Measurements from ENCODE around the gene RUNX1.

Gene RUNX1

DNA sequence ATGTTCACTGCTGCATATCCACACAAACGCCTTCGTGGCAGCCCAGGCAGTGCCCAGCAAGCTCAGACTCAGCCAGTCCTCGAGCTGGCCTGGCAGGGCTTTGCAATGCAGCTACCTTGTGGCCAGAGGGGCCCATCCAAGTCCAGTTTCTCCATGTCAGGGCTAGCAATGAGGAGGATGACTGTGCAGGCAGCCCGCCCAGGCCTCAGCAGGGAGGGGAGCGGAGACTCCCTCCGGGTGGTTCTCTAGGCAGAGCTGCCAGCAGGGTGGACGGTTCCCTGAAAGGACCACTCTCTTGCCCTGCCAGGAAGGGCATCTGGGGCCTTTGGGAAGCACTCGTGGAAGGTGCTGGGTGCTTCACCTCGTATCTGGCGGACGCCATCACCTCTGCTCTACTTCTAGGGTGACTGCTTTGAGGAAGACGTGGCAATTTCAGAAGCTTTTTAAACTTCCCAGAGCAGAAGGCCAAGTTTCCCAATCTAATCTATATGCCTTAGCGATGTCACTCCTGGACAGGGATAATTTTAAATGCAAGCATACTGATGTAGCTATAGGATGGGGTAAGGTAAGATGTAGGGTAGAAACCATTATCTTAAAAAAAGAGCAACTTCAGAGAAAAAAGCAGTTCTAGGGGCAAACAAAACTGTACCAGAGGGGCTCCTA, 56.2 kb downstream of the RUNX1 start:
- DNase-seq (ENCODE audit: low spot score), result no peak

- no peak for DNase-seq (ENCODE audit: low spot score)
Observed at GRCh38 chr21:34992180-34992579, 56.9 kb downstream of the RUNX1 start.

DNA sequence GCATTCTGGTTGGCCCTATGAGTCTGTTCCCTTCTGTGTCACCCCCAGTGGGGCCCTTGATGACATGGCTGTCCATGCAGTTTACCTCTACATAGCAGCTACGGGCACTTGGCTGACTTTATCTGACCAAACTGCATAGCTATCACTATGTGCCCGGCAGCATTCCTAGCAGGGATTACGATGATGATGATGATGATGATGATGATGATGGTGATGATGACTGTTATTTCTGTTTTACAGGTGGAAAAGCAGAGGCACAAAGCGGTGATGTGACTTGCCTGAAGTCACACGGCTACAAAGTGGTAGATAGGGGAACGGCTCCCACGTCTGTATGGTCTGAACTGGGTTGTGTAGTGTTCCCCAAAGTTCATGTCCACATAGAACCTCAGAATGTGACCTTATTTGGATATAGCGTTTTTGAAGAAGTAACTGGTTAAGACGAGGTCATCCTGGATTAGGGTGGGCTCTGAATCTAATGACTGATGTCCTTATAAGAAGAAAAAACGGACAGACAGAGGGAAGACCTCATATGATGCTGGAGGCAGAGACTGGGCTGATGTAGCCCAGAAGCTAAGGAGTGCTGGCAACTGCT, 57.6 kb downstream of the RUNX1 start:
- DNase-seq (ENCODE audit: low spot score), result no peak

GRCh38 chr21:34990842-34991241, 58.3 kb downstream of the RUNX1 start:
- DNase-seq (ENCODE audit: low spot score), result no peak

DNA sequence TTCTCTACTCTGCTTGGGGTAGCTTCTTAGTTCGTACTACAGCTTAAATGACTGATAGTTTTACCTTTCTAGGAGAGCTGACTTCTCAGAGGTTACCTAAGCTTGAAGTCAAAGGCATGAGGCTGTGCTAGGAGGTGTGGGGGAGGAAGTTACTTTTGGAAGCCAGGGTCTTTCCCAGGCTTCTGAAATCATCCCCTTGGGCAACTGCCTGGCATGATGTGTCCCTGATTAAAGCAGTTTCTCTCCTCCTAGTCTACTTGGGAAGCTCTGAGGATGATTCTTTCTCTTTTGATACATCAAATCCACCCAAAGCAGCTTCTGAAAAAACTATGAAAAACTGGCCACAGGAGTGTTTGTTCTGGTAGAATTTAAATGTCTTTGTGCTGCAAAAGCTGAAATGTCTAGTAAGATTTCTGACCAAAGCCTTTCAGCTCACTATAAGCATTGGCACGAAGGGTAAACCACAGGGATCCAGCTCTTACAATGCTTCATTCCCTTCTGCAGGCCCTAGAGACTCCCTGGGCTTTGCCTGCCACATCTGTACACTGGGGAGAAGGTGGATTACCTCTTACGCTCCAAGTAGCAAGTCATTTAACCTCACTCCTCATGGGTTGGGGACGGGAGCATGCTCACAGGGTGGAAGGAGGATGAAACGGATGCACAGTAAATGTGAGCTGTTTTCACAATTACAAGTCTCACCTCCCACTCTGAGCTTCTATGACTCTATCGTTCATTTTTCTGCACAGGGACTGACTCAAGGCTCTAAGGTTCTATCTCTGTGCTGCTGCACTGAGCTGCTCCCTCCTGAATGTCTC, 59.6 kb downstream of the RUNX1 start:
- no peak for DNase-seq (ENCODE audit: low spot score)

GRCh38 chr21:34988625-34989024, 60.5 kb downstream of the RUNX1 start:
- no peak for DNase-seq (ENCODE audit: low spot score)

DNA sequence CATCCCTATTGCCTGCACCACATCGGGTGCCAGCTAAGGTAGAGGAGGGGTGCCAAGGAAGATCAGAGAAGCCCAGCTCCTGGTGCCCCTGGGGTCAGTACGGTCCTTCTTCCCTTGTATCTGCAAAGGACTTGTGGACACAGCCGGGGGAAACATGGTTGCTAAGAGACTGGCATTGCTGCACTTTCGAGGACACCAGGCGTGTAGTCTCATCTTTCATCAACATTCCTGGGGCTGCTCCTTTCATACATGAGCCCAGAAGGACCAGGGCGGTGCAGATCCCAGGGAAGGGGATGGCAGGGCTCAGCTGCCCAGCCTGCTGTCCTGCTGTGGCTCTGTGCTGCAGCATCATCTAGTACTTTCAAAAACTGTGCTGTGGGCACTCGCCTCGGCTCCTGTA, 61.0 kb downstream of the RUNX1 start:
- no peak for DNase-seq (ENCODE audit: low spot score)

DNA sequence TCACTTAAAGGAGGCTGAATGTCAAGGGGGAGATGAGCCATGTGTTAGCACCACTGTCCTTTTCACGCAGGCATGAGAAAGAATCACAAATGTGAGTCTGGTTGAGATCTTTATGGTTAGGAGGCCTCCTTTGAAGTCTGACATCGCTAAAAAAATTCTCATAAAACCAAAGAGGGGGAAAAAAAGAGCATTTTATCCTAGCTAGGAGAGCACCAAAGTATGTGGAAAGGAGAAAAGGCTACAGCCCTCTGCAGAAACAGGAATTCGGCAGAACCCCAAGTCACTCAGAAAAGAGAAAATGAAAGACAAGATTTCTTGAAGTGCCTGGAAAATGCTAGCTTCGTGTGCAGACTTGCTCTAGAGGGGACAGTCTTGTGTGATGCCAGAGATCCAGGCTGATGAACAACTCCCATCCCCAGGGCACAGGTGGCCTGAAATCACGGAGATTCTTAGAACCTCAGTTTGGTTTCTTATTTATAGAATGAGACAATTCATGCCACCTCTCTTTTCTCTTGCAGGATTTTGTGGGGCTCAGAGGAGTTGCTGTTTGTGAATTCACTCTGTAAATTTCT, 61.5 kb downstream of the RUNX1 start:
- DNase-seq (ENCODE audit: low spot score), result no peak

DNA sequence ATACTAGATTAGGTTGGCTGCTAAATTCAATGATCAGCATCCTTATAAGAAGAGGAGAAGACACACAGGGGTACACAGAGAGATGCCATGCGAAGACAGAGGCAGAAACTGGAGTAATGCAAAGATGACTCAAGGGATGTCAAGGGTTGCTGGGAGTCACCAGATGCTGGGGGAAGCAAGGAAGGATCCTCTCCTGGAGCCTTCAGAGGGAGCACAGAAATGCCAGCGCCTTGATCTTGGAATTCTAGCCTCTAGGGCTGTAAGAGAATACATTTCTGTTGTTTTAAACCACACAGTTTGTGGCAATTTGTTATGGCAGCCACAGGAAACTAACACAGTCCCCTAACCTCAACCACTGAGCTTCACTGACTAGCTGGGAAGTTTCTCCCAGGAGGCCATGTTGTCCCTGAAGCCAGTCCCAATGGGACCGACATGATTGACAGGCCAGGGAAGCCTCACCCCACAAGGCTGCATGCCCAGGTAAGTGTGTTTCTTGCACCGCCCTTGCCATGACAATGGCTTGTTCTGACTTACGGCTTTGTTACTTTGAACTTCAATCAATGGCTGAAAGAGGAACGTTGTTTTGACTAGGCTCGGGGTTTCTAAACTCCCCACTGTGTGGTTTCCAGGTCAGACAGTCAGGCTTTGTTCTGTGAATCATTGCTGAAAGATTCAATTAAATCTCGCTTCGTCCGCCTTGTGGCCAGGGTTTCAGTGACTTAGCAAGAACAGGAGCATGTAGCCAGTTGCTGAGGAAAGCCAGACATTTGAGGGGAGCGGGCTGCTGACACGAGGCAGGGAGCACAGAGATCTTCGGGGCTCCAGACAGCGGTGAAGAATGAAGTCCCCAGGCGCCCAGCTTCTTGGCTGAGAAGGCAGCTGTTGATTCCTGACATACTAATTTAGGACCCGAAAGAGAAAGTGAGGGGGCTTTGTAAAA, 62.3 kb downstream of the RUNX1 start:
- DNase-seq (ENCODE audit: low spot score), result no peak

GRCh38 chr21:34984356-34985058, 64.6 kb downstream of the RUNX1 start:
- no peak for DNase-seq (ENCODE audit: low spot score)

DNA sequence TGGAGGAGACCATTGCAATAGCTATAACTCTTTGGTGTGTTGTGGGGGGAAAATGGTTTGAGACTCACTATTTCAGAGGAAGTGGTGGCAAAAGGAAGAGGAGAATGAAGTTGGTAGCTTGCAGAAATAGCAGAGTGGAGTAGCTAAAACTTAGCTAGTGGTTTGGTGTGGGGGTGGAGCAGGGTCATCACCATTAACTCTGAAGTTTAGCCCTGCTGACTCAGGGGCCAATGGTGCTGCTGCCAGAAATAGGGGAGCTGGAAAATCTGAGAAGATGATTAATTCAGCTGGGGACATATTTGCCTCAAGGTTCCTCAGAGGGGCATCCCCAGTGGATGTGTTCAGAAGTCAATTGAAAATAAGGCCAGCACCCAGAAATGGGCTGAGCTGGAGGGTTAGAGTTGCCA, 65.4 kb downstream of the RUNX1 start:
- no peak for DNase-seq (ENCODE audit: low spot score)

DNA sequence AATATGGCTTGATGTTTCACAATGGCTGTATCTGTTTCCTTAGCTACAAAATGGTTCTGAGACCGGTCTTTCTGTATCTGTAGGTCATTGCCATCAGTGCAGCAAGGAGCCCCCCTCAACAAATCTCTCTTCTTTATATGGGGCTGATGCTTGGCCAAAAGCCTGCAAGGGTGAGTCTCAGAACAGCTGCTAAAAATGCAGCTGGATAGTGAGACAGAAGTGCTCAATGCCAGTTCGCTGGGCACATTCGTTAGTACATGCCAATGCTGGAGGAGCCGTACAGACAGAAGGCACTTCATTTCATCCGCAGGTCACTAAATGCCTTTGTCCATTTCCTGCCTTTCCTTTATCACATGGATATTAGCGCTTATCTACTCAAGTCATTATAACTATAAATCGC, 67.3 kb downstream of the RUNX1 start:
- DNase-seq (ENCODE audit: low spot score), result no peak

DNA sequence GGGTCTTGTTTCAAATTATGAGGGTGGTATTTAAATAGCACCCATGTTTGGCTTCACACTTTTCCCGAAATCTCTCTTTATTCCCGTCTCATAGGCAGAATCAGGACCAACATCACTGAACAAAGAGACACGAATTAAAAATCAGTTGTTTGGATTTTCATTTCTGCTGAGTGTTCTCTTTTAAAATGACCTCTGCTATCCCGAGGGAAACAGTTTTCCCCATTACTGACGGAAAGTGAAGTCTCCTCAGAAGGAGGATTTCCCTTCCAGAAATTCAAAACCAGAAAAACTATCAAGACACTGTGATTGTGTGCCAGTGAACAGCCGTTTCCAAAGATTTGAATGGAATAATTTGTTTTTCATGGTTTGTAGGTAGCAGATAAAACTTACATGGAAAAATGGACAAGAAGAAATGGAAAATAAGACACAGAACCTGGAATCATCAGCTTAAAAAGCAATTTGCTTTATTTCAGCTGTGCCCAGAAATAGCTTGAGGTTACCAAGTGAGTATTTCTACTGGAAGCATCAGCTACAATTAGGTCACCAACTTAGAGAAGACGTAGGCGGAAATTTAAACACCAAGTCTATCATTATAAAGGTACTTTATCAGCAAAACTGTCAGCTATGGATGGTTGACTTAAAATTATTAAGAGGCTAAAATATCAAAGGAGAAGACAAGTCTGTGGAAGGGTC, 68.5 kb downstream of the RUNX1 start:
- no peak for DNase-seq (ENCODE audit: low spot score)

DNA sequence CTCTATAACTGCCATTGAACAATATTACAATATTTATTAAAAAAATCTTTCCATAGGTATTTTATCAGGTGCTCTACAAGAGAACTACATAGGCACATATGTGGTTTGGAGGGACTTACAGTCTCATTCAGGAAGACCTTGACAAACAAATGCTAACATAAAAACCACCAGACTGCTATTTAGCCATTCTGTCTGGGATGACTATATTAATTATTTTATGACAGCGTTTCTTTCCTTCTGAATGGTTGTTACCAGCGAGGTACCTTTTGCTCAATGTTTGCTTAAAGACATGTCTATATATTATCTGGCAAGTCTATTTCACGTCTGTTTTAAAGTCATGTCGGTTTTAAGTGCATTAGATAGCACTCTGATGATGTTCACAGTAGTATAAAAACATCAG, 69.7 kb downstream of the RUNX1 start:
- no peak for DNase-seq (ENCODE audit: low spot score)

DNA sequence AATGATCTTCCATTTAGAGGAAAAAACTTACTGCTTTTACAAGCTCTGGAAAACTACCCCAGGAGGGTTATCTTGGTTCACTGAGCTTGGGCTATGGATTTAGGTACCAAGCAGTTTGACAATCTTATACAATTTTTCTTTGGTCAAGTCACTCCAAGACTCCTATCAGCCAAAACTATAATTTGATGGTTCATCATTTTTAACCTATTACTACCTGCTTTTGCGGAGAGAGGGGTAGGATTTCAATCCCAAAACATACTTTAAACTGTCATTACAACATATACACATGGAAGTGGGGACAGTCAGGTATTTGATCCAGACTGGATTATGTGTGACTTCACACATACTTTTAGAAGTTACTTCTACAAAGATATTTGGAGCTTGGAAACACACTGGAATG, 71.8 kb downstream of the RUNX1 start:
- DNase-seq (ENCODE audit: low spot score), result no peak

GRCh38 chr21:34974162-34974981, 74.7 kb downstream of the RUNX1 start:
- DNase-seq (ENCODE audit: low spot score), result no peak

GRCh38 chr21:34973685-34974084, 75.4 kb downstream of the RUNX1 start:
- no peak for DNase-seq (ENCODE audit: low spot score)

DNA sequence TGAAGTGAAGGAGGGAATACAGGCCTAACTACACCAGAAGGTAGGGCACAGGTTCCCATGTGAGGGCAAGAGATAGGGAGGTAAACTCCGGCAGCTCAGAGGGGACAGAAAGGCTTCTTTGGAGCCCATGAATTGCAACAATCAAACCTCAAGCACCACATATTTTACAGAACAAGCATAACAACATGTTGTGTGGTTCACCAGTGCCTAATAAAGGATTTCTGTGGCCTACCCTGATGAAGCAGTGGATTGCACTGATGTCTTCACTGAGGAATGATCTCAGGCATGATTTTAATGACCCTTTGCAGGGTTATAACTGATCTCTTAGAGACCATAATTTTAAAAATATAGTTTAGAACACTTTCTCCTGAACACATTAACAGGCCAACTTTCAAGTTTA, 77.4 kb downstream of the RUNX1 start:
- DNase-seq (ENCODE audit: low spot score), result no peak

DNA sequence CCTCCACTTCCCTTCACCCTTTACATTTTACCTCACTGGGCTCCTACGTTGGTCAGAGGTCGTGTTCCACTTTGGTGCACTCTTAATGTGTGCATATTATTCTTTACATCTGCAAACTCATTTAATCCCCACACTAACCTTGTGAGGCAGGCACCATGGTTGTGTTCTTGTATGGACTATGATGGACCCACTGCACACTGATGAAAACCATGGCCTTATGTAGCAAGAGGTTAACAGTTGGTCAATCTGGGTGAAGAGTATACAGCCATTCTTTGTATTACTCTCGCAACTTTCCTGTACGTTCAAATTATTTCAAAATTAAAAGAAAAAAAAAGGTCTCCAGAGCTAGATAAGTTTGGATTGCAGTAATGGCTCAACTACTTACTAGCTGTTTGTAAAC, 78.5 kb downstream of the RUNX1 start:
- no peak for DNase-seq (ENCODE audit: low spot score)

DNA sequence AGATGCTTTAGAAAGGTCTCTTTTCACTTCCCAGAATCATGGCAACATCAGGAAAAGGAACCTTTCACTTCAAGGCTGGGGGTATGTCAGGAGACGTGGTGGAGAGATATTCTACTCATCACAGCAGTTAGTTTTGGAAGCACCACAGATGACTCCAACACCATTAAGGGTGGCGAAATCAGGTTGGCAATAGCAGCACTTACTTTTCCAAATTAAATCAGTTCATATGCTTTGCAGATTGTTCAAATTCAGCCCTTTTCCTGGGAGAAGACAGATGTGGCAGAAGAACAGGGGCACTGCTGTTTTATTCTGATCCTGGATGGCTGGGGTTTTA, 79.0 kb downstream of the RUNX1 start:
- no peak for DNase-seq (ENCODE audit: low spot score)

All from pons (tissue), 1 donor.